Central memory CD4-positive, alpha-beta T cell (primary cell): ENCODE measurements around the gene VSTM1.
"Not testable (repeated sequence)": the region's sequence is repeated elsewhere in the genome, so short reads cannot be mapped to it uniquely, and the experiment has no call there.

ENCODE experiments used
- DNase-seq: peaks from one replicate; pipeline ENCODE4 v3.0.0; 2022
- total RNA-seq, 3 experiments: gene quantifications; one replicate each; lab custom pipeline; 2026; lab: John Stamatoyannopoulos, UW

VSTM1 gene
- 0 reads per million in 3 experiments for total RNA-seq

GRCh38 chr19:54063350-54064116 is at the start of gene VSTM1:
Gene VSTM1 (minus strand): TSS chr19:54063897. CDS start chr19:54063777, 120 bp downstream.
- no peak for DNase-seq

- DNase-seq, result no peak
These were observed 46.0 kb upstream of the VSTM1 start for GRCh38 chr19:54109651-54110050.

GRCh38 chr19:54108496-54108895 is 44.8 kb upstream of the VSTM1 start:
- DNase-seq, result no peak

GRCh38 chr19:54107876-54108490 is 44.3 kb upstream of the VSTM1 start:
- no peak for DNase-seq

GRCh38 chr19:54106716-54107115 is 43.0 kb upstream of the VSTM1 start:
- DNase-seq, result no peak

- DNase-seq, result no peak
These were observed 42.1 kb upstream of the VSTM1 start for GRCh38 chr19:54105796-54106195.

- no peak for DNase-seq
These were observed 41.5 kb upstream of the VSTM1 start for GRCh38 chr19:54104998-54105715.

- peak; percentile 98 for DNase-seq
These were observed 38.9 kb upstream of the VSTM1 start, which contains the start of gene NDUFA3 for GRCh38 chr19:54102421-54103169. Gene NDUFA3 (plus strand): TSS chr19:54102855. CDS start chr19:54102879, 24 bp downstream.

GRCh38 chr19:54100561-54100960 is 36.9 kb upstream of the VSTM1 start, which contains the start of gene OSCAR:
Gene OSCAR (minus strand): TSS chr19:54100803. CDS start chr19:54100792, 11 bp downstream.
- no peak for DNase-seq

- not testable (repeated sequence) for DNase-seq
These were observed 36.2 kb upstream of the VSTM1 start for GRCh38 chr19:54099903-54100255.

- no peak for DNase-seq
These were observed 35.6 kb upstream of the VSTM1 start for GRCh38 chr19:54099190-54099902.

GRCh38 chr19:54096617-54097106 is 33.0 kb upstream of the VSTM1 start:
- DNase-seq, result peak; percentile 31

- peak; percentile 44 for DNase-seq
These were observed 32.3 kb upstream of the VSTM1 start for GRCh38 chr19:54095859-54096616.

- no peak for DNase-seq
These were observed 31.6 kb upstream of the VSTM1 start for GRCh38 chr19:54095136-54095858.

GRCh38 chr19:54094426-54095000 is 30.8 kb upstream of the VSTM1 start:
- no peak for DNase-seq

GRCh38 chr19:54084410-54084809 is 20.7 kb upstream of the VSTM1 start:
- no peak for DNase-seq

GRCh38 chr19:54081032-54081431 is 17.3 kb upstream of the VSTM1 start, which contains the start of gene TARM1:
Gene TARM1 (minus strand): TSS chr19:54081365. CDS start chr19:54081340, 25 bp downstream.
- DNase-seq, result no peak

- no peak for DNase-seq
These were observed 13.6 kb upstream of the VSTM1 start for GRCh38 chr19:54077334-54077733.

- no peak for DNase-seq
These were observed 11.2 kb upstream of the VSTM1 start for GRCh38 chr19:54074851-54075250.

GRCh38 chr19:54073829-54074228 is 10.1 kb upstream of the VSTM1 start:
- no peak for DNase-seq
